HUDEP-2 (cell line): Measurements from ENCODE around the gene KRTAP5-9.
"Not testable (repeated sequence)": the region's sequence is repeated elsewhere in the genome, so short reads cannot be mapped to it uniquely, and the experiment has no call there.

Experiments used
- DNase-seq, 76 experiments: peaks; one replicate each; lab custom pipeline; 2025; ENCODE audit not compliant: unreplicated experiment in 76 of 76; lab: John Stamatoyannopoulos, UW

The KRTAP5-9 gene, protein sequence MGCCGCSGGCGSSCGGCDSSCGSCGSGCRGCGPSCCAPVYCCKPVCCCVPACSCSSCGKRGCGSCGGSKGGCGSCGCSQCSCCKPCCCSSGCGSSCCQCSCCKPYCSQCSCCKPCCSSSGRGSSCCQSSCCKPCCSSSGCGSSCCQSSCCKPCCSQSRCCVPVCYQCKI

DNA sequence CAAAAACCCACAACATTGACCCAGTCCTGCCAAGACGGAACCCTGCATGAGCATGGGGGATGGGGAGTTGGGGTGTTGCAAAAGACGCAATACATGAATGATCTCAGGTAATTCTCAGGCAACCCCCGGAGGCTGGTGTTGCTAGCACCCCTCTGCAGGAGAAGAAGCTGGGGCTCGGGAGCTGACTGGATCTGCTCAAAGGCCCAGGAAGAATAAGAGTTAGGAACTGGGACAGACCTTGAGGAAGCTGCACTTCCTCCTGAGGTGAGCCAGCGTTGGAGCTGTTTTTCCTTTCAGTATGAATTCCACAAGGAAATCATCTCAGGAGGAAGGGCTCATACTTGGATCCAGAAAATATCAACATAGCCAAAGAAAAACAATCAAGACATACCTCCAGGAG, at the start of gene KRTAP5-9:
KRTAP5-9 (plus strand) TSS at position 301 of the 400 bp plus-strand sequence. CDS start 238 bp downstream, outside the sequence.
- no peak for DNase-seq

DNA sequence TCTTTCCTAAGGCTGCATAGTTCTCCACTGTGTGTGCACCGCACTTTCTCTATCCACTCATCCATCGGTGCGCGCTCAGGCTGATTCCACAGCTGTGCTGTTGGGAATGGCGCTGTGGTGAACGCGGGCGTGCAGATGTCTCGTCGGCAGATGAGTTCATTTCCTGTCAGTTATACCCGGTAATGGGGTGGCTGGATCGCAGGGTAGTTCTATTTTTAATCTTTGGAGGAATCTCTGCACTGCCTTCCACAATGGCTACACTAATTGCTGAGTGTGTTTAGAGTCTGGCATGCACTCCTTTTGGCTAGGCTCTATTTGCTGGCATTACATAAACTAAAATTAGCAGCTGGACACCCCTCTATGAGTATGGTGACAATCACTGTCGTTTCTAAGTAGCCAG, 49.1 kb upstream of the KRTAP5-9 start:
- no peak for DNase-seq

DNA sequence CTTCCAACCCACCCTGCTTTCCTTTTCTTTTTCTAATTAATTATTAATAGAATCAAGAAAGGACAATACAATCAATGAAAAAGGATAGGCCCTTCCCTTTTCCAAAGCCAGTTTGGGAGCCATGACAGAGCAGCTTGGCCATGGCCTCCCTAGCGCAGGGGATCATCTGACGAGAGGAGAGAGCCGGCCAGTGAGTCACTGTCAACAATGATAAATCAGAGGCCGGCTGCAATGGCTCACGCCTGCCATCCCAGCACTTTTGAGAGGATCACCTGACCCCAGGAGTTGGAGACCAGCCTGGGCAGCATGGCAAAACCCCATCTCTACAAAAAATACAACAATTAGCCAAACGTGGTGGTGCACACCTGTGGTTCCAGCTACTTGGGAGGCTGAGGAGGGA, 48.7 kb upstream of the KRTAP5-9 start:
- DNase-seq, result no peak

DNA sequence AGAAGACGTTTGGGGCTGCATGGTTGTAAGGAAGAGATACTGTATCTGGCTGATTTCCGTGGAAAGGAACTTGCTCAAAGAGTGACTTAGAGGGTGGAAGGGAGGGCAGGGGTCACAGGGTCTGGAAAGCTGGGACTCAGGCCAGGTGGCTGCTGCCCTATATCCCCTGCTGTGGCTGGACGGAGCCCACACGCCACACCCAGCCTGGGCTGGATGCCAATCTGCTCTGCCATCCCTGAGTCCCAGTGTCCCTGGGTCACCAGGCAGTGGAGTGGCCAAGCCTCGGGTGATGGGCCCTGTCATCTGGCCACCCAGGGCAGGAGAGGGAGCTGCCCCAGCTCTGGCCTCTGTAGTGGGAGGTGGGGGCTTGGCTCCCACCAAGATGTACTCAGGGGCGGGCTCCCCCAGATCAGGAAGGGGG, 47.6 kb upstream of the KRTAP5-9 start:
- peak in 23 of 76 experiments; percentile 1 to 42 (median 12) for DNase-seq

DNA sequence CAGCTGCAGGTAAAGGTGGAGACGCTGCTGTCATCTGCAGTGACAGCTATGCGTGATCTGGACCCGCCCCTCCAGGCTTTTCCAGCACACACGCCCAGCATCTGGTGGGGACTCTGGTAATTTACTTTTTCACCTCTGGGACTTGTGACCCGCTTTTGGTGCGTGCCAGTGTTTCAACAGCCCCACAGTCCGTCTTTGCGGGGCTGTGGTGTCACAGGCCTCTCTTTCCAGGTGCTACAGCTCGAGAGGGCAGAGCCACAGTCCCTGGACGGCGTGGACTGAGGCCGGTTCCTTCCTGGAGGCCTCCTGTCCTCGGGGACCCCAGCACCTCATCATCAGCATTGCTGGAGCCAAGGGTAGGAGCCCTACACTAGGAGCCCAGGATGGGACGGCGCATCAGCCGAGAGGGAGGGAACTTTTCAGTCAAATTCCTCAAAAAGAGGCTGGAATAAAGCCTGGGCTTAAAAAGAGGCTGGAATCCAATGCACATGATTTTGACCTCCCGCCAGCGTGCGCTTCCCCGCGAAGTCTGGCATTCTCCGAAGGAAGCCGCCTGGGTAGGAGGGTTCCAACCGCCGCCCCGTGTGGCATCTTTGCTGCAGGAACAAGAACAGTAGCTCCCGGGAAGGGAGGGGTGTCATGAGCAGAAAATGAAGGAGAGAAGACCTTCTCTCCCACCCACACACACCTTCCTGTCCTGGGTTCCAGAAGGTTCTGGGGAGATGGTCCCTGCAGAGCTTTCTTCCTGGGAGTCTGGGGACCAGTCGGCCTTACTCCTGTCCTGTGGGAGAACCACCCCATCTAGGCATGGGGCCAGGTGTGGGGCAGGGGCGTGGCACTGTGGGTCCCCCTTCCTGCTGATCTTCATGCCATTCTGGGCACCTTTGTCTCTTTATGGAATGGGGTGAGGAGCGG, 46.9 kb upstream of the KRTAP5-9 start:
- DNase-seq, result no peak

DNA sequence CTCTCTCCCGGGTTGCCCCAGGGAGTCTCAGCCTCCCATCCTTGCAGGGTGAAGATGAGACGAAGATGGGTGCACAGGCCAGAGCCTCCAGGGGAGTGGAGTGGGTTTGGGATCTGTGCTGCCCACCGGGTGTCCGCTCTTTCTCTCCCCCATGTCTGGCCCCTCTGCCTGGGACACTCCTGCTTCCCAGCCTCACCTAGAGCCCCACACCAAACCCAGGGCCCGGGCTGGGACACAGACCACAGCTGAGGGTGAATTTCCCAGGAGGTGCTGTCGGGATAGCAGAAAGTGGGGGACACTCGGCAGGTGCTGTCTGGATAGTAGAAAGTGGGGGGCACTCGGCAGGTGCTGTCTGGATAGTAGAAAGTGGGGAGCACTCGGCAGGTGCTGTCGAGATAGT, 46.2 kb upstream of the KRTAP5-9 start:
- DNase-seq, result no peak

DNA sequence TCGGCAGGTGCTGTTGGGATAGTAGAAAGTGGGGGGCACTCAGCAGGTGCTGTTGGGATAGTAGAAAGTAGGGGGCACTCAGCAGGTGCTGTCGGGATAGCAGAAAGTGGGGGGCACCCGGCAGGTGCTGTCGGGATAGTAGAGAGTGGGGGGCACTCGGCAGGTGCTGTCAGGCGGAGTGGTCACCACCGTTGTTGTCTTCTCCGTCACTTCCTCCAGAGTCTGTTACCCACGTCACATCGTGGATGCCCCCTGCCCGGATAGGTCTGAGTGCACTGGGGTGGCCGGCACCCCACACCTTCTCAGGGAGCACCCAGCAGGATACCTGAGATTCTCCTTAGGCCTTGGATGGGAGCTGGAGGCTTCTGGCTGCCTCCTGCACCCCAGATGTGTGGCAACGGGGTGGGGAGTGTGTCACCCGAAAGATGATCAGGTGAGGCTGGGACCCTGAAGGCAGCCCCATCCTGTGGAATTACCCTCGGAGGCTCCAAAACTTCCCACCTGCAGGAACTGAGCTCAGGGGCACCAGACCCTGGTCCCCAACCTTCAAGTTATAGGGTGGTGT, 45.3 kb upstream of the KRTAP5-9 start:
- no peak for DNase-seq

DNA sequence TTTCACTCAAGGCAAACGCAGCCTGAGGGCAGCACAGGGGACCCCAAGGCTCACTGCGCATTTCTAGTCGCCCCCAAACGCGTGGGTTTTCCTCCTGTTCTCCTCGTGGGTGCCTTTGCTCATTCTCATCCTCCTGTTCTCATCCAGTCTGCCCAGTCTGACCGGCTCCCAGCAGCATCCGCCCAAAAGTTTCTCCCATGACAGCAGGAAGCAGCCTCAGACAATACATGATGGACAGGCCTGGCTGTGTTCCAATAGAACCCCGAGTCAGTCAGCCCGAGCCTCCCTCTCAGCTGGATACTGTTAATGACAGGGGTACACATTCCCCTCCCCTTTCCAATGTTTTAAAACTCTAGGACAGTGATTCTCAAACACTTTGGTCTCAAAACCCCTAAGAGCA, 43.7 kb upstream of the KRTAP5-9 start:
- no peak for DNase-seq

DNA sequence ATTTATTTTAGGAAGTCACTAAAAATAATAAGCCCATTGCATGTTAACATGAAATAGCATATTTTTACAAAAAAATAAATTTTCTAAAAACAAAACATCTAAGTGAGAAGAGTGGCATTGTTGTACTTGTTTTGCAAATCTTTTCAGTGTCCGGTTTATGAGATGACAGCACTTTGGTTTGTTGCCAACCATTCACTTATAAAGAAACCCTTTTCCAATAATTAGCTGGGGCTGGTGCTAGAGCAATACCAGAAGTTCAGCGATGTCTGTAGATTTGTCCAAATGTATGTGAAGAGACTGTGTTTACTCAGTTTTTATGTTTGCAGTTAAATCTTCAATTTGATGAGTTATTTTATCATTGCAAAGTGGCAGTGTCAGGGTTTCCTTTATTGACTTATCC, 43.2 kb upstream of the KRTAP5-9 start:
- DNase-seq, result no peak

DNA sequence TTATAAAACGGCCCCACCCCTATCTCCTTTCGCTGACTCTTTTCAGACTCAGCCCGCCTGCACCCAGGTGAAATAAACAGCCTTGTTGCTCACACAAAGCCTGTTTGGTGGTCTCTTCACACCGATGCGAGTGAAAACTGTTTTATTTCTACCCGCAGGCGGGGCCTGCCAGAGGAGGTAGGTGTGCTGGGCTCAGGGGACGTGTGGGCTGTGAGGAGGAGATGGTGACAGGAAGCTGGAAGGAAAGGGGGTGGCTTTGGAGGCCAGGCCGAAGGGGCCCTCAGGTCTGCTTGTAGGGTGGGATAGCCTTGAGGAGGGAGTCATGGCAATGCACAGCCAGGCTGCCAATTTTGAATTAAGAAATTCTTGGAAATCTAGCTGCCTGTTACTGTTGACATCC, 42.4 kb upstream of the KRTAP5-9 start:
- no peak for DNase-seq

DNA sequence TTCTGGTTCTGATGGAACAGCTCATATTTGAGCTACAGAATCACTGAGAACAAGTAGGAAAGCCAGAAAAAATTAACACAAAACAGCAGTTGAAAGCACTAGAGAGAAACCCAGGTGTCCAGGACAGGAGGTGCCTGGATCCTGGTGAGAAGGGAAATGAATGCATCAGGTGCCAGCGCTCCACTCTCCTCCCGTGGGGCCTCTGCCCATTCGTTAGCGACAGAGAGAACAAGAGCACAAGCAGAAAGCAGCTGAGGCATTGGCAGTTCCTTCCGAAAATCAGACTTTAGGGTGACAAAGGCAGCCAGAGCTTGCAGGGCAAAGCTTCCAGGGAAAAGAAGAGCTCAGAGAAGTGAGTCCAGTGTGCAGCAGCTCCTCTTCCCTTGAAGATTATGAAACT, 41.1 kb upstream of the KRTAP5-9 start:
- DNase-seq, result no peak

DNA sequence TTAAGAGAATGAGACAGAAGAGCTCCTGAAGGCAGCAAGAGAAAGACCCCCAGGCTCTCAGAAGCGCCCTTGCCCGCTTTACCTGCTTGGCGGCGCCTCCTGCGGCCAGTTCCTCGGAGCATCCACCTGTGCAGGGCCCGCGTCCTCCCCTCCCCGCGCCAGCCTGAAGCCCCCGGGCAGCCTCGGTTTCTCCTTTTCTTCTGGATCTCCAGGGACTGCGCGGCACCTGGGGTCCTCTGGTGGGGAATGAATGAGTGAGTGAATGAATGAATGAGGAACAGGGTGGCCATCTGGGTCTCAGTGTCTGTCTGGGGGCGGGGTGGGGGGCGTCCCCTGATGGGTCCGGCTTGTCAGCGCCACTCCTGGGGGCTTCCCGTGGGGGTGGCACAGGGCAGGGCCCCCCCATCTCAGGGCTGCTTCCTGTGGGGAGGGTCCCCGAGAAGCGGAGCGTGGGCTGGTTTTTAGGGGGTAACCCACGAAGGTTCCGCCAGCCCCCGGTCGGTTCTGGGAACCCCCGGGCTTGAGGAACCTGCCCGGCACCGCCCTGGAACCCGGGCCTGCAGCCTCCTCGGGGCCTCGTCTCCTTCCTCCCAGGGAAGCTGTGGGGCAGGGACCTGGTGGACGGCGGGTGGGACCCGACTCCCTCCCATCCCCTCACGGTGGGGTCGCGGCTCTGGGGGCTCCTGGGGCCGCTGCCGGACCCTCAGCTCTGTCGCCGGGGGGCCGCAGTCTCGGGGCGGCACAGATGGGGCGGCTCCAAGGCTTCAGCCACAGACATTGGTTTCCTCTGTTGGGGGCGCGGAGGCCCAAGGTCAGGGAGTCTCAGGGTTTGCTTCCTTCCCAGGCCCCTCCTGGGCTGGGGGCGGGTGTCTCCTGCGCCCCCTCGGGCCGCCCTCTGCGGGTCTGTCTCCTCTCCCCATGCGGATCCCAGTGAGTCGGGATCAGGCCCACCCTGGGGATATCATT, 29.4 kb upstream of the KRTAP5-9 start:
- no peak for DNase-seq

DNA sequence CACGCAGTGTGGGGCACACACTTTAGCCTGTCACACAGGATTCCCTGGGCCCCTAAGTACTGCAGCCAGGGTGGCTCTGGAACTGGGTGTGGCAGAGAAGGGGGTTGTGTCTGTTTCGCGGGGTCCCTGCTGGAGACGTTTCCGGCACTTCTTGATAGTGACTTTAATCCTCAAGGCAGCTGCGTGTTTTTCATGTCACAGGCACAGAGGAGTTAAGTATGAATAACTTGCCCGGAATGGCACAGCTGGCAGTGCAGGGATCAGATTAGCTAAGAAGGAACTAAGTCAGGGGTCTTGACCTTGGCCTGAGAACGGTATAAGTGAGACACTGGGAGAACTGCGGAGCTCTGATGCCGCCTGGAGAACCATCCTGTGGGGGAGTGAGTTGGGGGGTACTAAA, 28.7 kb upstream of the KRTAP5-9 start:
- no peak for DNase-seq

DNA sequence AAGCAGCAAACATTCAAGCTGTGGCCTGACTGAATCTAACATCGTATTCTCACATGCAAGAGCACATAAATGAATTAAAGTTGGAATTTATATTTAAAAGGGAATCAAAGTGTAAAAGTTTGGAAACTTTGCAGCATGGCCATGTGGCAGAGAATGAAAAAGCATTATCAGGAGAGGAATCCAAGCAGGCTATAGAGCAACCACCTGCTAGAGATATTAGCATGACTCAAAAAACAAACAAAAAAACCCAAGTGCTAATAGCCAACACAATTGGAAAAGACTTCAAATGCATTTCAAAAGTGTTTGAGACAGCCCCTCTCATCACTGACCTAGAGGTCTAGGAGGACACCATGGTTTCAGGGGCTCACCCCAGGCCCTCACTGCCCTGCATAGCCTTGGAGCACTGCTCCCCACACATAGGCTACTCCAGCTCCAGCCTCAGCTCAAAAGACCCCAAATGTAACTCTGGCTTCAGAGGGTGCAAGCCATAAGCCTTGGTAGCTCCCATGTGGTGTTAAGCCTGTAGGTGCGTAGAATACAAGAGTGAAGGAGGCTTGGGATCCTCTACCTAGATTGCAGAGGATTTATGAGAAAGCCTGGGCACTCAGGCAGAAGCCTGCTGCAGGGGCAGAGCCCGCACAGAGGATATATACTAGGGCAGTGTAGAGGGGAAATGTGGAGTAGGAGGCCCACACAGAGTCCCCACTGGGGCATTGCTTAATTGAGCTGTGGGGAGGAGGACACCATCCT, 22.9 kb upstream of the KRTAP5-9 start:
- no peak for DNase-seq

DNA sequence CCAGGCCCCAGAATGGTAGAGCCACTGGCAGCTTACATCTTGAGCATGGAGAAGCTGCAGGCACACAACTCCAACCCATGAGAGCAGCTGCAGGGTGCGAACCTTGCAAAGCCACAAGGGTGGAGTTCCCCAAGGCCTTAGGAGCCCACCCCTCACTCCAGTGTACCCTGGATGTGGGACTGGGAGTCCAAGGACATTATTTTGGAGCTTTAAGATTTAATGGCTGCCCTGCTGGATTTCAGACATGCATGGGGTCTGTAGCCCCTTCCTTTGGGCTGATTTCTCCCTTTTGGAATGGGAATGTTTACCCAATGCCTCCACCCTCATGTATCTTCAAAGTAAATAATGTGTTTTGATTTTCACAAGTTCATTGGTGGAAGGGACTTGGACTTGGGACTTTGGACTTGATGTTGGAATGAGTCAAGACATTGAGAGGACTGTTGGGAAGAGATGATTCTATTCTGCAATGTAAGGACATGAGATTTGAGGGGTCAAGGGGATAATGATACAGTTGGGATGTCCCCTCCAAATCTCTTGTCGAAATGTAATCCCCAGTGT, 22.2 kb upstream of the KRTAP5-9 start:
- DNase-seq, result no peak

DNA sequence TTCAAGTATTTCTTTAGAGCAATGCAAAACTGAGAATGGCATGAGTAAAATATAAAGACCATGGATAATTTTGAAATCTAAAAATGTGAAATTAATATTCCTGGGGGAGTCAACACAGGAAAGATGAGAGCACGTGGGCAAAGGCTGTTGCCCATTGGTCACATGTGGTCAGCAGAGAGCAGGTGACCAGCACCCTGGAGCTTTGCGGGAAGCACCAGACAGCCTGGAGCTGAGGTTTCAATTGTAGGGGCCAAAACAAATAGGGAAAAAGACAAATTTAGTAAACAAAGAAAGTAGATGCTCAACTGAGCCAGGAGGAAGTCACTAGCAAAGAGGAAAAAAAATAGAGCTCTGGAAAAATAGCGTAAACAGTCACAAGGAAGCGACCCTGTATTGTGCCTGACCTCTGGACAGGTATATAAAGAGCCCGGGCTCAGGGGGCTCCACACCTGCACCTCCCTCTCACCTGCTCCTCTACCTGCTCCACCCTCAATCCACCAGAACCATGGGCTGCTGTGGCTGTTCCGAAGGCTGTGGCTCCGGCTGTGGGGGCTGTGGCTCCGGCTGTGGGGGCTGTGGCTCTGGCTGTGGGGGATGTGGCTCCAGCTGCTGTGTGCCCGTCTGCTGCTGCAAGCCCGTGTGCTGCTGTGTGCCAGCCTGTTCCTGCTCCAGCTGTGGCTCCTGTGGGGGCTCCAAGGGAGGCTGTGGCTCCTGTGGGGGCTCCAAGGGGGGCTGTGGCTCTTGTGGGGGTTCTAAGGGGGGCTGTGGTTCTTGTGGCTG, 21.2 kb upstream of the KRTAP5-9 start, which contains the start of gene KRTAP5-7:
KRTAP5-7 (plus strand) TSS at position 472 of the 780 bp plus-strand sequence; CDS start at position 506, 34 bp downstream.
- DNase-seq, result not testable (repeated sequence)

DNA sequence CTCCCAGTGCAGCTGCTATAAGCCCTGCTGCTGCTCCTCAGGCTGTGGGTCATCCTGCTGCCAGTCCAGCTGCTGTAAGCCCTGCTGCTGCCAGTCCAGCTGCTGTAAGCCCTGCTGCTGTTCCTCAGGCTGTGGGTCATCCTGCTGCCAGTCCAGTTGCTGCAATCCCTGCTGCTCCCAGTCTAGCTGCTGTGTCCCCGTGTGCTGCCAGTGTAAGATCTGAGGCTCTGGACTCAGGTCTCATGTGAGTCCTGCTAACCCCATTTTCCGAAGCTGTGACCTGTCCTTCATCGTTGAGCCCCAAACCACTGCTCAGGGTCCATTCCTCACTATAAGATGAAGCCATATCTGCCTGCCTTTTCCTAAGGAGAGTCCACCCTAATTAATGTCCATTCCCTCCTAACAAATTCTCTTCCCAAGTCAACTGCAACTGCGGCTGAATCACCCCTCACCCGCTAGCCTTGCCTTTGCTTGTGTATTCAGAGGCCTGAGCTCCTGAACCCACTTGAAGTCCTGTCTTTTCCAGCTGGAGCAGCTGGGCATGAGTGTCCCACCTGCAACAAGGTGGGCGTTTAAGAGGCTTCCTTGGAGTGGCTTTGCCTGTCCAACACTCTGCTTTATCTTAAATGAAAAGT, 20.5 kb upstream of the KRTAP5-9 start:
- no peak for DNase-seq

DNA sequence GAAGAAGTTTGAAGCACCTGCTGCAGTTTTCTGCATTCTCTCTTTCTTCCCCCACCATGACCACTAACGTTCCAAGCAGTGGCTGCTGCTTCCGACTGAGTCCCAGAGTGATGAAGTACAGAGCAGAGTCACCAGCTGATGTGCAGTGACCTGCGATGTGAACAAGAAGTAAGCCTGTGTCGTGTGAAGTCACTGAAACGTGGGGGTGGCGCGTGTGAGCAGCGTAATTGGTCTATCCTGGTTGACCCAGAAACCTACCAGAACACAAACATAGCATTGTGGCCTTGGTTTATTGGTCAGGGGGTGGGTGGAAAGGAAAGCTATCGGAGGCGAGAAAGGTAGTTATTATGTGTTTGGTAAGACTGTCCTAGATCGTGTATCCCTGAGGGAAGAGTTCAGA, 17.6 kb upstream of the KRTAP5-9 start:
- no peak for DNase-seq
